Islet precursor cell (in vitro differentiated cells): ENCODE data around the gene TATDN2.
"Not testable (repeated sequence)": the region's sequence is repeated elsewhere in the genome, so short reads cannot be mapped to it uniquely, and the experiment has no call there.

Source experiments
- DNase-seq: peaks from one replicate; pipeline ENCODE4 v3.0.0-alpha.2; 2018

TATDN2 gene

DNA sequence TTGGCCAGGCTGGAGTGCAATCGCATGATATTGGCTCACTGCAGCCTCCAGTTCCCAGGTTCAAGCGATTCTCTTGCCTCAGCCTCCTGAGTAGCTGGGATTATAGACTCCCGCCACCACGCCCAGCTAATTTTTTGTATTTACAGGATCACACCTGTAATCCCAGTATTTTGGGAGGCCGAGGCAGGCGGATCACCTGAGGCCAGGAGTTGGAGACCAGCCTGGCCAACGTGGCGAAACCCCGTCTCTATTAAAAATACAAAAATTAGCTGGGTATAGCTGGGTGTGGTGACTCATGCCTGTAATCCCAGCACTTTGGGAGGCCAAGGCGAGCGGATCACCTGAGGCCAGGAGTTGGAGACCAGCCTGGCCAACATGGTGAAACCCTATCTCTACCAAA lies 24.2 kb downstream of the TATDN2 start:
- DNase-seq: not testable (repeated sequence)

DNA sequence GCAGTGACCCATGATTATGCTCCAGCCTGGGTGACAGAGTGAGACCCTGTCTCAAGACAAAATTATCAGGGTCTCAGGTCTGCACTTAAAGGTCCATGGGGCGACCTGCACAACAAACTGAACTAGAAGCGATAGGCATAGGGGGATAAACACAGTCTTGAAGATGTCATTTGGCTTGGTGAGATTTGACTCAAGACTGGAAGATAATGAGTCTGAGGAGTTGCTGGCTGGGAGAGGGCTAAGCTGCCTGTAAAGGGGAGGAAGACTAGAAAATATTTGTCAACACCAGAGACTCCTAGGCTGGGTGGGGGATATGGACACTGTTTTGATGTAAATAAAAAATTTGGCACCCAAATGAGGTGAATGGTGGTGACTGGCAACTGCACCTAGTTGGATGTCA lies 24.7 kb downstream of the TATDN2 start:
- no peak for DNase-seq

DNA sequence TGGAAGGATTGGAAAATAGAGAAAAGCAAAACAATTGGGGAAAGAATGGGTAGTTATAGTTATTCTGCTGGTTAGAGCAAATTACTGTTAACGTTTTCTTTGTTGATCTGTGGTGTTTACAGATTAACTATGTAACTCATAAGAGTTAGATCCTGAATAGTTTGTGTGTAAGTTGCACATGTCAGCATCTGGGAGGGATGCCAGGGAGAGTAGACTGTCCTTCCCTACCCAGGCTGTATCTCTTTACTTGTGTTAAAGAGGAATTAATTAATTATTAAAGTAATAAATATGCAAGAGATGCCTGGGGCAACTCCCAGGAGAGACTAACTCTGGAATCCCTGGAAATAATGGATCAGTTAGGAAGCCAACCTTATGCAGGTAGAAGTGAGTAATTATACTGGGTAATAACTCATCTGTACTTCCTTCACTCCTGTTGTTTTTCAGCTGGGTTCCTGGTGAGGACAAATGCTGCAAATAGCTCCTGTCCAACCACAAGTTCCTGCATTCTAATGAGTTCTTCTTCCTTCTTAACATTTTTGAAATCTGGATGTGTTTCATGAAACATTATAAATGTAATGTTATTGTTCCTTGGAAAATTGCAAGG lies 25.5 kb downstream of the TATDN2 start:
- DNase-seq: no peak

DNA sequence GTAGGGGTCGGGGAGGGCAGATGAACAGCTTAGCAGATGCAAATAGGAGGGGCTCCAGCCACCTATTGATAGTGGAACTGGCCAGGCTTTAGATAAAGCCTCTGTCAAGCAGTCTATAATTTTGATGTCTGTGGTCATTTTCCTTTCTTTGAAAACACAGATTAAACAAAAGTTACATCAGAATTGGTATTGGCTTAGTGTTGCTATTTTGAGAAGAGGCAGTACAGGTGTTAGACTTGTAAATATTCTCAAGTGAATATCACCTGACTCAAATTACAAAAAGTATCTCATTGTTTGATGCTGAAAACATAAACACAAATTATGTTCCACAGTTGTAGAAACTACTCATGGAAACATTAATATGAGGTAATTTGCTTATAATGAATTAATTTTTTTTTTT lies 26.3 kb downstream of the TATDN2 start:
- no peak for DNase-seq

DNA sequence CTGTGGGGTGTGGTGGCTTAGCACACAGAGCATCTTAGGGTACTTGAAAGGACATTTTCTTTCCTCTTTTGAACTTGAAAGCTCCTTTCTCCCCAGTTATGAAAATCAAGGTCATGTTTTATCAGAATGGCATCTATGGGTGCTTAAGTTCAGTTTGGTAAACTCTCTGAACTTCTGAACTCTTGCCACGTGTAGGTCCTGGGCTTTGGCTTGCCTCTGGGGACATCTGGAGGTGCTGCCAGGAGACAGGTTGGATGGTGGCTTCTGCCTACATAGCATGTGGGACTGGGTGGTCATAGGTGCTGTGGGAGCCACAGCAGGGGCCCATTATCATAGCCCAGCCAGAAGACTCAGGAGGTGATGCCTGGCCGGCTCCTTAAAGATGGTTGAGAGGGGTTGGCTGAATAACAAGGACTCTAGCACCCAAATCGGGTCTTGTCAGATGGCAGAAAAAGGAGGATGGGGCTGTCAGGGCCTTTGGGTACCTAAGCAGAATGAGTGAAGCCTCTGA lies 28.9 kb downstream of the TATDN2 start:
- DNase-seq: no peak

DNA sequence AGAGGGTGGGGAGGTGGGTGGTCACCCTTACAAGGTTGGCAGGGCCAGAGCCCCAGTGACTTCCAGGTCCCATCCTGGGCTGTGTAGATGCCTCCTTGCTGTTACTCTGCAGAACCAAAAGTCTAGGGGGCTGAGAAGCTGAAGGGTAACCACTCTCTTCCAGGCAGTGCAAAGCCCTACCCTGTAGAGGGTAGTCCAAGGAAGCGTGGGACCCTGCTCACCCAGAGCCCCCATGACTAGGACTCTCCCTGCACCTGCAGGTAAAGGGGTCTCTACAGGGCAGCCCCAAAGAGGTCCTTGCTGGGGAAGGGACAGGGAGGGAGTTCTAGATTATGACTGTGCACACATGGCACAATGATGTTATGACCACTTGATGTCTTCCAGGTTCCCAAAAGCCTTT lies 30.2 kb downstream of the TATDN2 start:
- no peak for DNase-seq

DNA sequence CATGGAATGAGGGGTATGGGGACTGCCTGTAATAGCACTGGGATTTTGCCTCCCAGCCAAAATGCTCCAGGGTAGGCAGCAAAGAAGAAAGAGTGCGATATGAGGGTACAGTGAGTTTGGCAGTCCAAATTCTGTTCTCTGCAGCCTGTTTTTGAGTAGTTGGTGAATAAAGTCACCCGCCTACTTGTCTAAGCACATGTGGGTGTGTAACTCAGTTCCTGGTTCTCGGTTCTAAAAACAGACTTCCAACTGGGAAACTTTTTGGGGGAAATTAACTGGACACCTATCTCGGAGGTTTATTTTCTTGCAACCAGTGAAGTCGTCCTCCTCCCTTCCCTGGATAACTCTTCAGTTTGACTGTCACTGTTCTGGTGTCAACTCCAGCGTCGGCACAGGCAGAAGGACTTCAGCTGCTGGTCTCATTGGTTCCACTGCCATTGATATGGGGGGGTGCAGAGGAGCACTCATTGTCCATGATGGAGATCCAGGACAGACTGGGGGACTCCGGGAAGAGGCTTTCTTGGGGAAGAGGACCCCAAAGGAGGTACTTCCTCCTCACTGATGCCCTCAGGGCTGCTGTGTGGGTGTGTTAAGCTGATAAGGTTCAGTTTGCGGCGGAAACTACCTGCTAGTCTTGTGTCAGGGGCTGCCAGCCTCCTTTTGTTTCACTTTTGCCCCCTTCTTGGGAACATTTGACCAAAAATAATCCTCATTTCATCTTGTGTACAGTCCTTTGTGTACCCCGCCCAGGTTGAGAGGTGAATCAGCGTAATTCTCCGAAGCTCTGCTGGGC lies 31.3 kb downstream of the TATDN2 start:
- DNase-seq: no peak

DNA sequence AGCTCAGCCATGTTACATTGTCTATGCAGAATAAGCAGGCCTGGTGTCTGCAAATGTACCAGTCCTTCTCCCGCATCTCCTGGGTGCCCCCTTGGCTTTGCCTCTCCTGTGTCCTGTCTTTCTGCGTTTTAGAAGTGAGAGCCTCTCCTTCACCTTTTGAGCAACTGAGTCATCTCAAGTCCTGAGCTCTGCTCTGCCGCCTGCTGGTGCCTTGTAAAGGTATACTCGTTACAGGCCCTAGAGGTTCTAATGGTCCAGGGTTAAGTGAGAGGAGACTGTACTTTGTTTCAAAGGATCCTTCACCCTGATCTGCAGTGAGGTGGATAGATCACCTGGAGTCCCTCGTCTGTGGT lies 31.9 kb downstream of the TATDN2 start:
- no peak for DNase-seq

DNA sequence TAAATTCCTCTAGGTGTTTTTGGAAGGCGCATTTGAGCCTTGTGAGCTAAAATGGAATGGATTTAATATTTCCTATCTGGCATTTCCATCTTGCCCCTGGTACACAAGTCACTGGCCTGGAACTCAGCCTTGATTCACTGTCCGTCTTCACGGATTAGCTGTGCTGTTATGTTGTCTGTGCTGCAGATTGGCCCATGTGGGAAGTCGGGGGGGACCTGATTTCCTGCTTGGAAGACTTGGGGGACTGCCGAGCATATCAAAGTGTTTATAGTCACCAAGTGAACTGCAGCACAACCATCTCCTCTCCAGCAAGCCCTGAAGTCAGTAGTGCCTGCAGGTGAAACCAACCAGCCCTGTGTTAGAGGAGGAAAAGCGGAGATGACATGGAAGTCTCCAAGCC lies 32.3 kb downstream of the TATDN2 start:
- no peak for DNase-seq

DNA sequence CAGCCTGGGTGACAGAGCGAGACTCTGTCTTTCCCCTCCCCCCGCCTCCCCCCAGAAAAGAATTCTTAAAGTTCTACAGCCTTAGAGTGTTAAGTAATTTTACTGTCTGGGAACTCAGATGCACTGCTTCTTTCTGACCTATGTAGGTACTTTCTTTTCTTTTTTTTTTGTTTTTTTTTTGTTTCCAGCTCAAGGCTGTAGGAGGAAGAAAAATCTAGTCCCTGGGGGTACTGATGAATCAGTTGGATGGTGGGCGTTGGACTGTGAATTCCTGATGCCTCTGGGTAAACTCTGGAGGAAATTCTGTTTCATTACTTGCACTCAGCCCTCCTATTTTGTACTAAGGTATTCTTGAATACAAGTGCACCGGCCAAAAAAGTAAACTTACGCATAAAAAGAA lies 33.7 kb downstream of the TATDN2 start:
- DNase-seq: no peak

DNA sequence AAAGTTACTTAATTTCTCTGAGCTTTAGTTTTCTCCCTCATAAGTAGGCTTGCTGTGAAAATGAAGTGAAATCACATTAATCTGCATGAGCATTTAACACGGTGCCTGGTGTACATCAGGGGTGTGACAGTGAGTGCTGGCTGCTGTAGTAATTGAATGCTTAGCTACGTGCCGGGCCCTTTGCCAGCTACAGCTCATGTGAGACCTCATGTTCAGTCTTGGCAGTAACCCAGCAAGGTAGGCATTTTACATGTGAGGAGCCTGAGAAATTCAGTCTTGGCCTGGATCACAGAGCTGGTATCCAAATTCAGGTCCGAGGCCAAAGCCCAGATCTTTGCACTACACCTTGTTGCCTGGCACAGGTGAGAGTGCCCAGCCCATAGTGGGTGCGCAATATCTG lies 35.4 kb downstream of the TATDN2 start:
- DNase-seq: no peak

DNA sequence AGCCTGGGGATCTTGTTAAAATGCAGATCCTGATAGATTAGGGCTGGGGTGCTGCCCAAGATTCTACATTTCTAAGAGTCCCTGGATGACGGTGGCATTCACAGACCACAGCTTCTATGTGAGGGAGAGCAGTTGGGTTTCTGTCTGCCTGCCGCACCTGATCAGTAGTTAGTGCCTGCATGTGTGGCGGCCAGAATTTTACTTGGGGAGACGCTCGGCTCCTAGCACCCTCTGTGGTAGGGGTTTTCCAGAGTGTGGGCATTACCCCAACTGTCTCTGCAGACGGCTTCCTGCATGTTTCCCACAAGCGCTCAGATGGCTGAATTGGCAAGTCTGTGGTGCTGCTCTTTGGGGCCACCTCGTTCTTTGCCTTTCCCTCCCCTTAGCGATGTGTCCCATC lies 36.2 kb downstream of the TATDN2 start:
- no peak for DNase-seq

DNA sequence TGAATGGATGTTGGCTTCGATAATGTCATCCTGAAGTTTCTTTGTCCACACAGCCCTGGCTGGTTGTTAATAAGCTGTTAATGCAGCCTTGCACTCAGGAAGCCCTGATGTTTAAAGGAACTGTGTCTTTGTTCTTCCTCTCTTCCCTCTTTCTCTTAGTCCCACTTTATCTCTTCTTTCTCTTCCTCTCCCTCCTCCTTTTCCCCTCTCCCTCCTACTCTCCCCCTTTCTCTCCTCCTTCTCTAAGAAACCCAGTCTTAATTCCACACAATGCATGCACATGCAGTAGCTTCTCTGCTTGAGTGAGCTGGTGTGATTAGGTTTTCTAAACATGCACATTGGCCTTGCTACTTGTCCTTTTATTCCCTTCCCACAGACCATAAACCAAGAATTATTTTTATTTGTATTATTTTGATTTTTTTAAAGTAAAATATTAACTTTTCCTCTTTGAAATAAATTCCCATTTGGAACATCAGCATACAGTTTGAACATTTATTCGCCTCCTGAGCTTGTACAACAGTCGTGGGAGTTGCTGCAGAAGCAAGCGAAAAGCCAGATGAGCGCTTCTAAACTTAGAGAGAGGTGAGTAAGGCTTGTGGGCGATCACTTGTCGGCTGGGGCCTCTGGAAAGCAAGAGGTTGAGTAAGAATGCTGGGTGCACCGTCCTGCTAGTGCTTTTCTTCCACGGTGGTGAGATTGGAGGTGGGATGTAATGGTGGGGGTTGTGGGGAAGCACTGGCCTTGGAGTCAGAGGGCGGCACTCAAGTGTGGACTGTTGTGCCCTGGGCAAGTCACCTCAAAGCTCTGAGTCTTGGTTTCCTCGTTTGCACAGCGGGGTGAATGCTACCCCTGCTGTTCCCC lies 37.2 kb downstream of the TATDN2 start:
- no peak for DNase-seq

DNA sequence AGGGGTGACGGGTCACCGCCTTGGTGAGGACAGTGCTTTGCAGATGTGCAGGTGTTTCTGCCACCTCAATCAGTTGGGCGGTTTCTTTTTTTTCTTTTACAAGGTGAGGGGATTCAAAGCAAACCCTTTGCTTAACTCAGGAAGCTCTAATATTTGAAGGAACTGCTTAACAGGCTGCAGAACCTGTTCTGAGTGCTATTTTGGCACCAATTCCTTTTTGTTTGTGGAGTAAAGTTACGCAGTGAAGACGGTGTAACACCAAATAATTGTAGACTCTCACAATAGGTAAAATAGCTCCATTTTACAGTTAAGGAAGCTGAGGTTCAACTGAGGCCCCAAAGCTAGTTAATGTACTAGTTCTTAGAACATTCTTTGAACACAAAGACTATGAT lies 37.9 kb downstream of the TATDN2 start:
- DNase-seq: no peak

DNA sequence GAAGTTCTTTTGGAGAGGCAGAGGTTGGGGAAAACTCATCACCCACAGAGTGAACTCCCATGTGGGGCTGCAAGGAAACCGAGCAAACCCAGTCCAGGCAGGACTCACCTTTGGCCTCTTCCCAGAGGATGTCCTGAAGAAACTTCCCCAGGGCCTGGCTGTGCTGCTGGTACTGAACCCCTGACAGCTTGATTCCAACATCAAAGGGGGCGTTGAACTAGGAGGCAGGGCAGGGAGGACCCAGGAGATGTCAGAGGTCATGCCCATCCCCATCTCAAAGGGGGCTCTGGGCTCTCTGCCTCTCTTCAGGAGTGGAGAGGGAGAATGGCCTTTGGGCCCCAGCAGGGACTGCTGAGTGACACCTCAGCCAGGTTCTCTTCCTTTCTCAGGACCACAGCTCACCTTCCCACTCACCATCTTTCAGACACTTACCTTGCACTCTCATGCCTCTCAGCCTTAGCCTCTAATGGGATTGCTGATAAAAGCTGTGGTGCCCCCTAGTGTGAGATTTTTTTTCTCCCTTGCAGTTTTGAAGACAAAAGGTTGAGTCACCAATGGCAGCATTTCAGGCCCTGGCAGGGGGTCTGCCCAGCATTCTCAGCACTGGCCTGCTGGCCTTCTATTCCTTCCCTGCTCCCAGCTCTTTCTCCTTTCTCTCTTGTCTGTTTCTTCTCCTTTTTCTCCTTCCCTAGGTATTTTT lies 38.5 kb downstream of the TATDN2 start:
- no peak for DNase-seq

DNA sequence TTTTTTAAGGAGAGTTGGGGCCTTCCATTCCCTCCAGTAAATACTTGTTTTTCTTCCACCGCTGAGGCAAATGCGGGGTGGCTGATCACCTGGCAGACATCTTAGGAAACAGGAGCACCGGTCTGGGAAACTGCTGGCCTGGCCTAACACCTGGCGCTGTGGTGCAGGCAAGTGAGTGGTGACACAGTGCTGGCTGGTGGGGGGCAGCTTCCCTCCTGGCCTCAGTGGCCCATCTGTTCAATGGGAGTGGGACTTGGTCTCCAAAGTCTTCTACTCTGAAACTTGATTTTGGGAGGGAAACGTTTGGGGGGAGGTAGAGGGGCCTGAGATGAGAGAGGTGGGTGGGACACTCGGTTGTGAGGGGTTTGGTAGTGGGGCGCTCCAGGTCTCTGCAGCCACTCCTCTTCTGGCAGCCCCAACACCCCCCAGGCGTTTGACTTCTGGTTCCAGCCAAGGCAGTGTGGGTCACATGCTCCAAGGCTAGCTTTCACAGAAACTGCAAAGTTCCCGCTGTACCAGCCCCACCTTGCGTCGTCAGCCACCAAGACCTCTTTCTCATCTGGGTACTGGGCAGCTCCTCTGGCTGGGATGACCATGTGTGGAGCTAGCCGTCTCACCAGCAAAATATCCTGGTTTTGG lies 39.8 kb downstream of the TATDN2 start:
- no peak for DNase-seq

DNA sequence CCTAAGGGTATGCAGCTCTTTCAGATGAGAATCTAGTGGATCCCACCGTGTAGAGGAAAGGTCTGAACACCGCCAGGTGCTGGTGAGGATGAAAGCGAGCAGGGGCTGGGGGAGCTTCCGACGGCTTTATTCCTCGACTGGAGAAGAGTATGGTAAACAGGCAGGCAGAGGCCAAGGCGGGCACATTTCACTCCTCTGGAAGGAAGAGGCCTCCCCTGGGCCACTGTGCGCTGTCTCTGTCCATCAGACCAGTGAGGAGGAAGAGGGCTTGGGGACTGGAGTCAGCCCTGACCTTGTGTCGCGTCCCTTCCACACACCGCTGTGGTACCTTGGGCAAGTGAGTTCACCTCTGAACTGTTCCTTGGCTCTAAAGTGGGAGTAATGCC lies 40.3 kb downstream of the TATDN2 start:
- no peak for DNase-seq

DNA sequence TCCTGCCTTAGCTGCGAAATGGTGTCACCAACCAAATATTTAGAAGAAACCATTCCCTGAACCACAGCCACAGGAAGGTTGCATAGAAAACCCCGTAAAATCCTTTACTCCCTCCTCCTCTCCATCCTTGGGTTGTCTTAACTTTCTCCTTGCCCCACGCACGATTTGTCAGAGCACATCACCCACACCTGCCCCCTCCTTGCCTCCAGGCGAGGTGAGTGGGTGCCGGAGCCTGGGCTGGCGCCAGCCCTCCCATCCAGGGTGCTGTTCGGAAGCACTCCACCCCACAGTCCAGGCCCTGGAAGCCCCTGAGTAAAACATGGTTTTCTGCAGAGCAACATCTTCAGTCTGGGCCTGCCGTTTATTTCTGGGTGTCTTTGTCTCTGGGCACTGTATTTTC lies 40.8 kb downstream of the TATDN2 start:
- DNase-seq: no peak

DNA sequence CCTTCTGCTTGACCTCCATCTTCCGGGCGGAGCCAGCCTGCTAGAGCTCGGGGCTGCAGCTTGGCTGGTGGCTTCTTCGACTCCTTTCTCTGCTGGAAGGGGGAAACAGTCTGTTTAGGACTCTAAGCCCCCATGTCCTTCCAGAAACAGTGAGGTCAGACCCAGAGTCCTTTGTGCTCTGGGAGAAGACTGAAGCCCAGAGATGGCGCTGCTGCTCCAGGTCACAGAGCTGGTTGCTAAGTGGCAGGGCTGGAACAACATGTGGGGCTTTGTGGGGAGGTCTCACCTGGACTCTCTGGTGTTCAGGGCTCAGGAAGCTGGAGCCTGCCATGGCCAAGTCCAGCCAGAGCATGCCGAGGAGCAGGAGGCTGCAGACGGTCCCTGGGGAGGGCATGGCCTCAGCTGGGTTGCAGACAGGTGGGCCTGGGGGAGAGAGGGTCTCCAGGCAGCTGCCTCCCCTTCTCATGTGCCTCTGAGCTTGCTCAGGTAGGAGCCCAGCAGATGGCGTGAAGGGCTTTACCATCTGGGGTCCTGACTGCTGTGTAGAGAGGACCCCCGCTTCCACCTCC lies 41.6 kb downstream of the TATDN2 start:
- no peak for DNase-seq

DNA sequence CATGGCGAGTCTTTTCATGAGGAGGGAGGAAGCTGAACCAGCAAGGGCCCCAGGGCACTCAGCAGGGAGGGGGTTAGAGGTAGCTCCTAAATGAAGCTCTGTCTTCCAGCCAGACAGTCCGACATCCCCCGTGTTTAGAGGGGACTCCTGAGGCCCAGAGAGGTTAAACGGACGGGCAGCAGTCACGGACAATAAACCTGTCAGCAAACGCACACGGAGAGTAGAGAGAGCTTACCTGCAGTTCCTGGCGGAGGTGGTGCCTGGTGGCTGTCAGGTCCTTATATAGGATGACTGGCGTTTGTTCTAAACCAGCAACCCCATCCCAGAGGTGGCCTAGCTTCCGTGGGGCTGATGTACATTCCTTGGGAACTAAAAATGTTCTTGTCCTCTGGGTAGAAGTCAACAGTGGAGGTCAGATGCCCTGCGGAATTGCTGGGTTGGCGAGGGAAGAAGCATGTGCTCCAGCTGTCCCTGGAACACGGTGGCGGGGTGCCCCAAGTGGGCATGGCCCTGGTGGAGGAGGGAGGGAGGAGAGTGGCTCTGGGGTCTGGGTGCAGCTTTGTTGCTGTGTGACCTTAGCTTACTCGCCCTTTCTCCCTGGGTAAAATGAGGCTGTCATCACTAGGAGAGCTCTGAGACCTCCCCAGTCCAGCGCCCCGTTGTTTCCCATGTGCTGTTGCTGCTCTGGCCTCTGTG lies 42.4 kb downstream of the TATDN2 start:
- DNase-seq: no peak

DNA sequence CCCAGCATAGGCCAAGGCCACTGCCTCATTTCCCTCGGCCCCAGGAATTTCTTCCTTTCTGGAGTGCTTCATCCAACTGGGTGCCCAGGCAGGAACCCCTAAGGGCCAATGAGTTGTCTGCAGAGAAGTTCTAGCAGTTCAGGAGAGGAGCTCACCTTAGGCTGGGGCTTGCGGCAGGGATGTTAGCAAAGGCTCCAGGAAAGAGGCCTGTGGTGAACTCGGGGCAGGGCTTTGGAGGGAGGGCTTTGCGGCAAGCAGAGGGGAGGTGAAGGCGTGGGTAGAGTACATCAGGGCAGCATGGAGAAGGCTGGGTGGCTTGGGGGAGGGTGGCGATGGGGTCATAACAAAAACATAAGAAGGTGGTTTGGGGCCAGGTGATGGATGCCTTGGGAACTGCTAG lies 43.4 kb downstream of the TATDN2 start:
- DNase-seq: no peak
